HK-2 (cell line): ENCODE results near the gene DOK7.

Experiments
- DNase-seq: peaks from one replicate; pipeline ENCODE4 v3.0.0-alpha.2; 2018; ENCODE audit not compliant: unreplicated experiment

DOK7 gene

DNA sequence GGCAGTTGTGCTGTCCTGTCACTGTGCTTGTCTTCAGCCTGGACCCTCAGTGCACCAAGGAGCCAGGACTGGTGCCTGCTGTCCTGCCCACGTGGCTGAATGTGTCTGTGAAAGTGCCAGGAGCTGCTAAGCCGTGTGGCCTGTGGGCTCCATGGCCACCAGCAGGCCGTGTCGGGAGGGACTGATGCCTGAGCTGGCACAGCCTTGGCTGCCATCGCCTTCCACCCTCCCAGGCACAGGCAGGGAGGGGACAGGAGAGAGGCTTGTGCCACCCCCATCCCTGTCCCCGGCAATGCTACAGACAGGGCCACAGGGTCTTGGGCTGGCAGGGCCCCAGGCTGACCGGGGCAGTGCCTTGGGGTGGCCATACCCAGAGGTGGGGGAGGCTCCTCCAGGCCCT lies 24.8 kb downstream of the DOK7 start:
- no peak for DNase-seq

DNA sequence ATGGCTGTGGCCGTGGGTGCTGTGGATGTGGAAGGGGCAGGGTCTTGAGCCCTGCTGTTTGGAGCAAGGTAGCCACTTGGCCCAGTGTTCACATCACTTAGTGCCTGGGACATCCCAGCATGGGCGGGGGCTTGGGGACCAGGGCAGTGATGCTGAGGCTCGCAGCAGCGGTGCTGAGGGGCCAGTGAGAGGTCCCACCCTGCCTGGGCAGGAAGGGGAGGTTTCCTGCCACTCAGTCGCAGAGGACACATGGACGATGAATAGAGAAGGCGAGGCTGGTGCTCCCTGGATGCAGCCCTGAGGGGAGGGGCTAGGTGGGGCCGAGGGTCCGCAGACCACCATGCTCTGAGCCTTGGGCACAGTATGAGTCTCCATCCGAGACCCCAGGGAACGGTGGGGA lies 25.7 kb downstream of the DOK7 start:
- DNase-seq, result no peak

DNA sequence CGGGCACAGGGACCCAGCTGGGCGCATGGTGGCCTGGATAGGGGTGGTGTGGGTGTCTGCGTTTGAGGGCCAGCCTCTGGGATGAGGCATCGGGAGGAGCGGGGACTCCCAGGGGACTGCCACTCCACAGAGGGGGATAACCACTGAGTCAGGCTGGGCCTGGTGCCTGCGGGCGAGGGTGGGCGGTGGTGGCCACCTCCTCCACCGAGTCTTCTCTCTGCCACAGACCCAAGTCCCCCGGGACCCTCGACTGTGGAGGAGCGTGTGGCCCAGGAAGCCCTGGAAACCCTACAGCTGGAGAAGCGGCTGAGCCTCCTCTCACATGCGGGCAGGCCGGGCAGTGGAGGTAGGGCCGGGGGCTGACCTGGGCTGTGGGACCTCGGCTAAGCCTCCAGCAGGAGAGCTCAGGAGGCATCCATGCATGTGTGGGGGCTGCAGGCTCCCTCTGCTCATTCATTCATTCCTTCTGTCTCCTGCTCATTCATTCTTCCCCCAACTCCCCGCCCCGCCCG lies 26.4 kb downstream of the DOK7 start:
- DNase-seq, result no peak

DNA sequence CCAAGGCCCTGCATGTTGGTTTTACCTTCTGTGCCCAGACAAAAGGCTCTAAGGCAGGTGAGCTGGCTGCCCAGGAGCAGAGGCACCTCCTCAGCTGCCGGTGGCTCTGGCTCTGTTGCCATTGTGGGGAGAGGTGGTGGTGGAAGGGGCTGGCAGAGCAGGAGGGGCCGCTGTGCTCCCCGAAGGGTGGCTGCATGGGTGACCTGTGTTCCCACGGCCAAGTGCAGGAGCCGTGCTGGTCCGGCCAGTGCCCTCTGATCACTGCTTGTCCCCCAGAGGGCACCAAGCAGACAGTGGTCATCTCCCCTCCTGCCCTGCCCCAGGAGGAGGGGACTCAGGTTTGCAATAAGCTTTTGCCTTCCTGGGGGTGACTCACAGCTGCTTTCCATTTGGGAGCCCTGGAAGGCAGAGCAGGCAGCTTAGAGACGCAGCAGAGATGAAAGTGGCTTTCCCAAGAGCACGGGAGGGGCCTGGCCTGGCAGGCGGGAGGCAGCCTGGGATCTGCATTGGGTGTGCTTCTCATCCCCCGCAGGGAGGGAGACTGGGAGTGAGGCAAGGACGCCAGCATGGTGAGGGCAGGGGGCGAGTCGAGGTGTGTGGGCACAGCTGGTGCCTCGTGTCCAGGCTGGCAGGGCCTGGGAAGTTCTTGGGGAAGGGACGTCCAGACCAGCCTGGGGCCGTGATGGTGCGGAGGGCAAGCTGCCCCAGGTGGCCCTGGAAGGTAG lies 28.7 kb downstream of the DOK7 start:
- no peak for DNase-seq

DNA sequence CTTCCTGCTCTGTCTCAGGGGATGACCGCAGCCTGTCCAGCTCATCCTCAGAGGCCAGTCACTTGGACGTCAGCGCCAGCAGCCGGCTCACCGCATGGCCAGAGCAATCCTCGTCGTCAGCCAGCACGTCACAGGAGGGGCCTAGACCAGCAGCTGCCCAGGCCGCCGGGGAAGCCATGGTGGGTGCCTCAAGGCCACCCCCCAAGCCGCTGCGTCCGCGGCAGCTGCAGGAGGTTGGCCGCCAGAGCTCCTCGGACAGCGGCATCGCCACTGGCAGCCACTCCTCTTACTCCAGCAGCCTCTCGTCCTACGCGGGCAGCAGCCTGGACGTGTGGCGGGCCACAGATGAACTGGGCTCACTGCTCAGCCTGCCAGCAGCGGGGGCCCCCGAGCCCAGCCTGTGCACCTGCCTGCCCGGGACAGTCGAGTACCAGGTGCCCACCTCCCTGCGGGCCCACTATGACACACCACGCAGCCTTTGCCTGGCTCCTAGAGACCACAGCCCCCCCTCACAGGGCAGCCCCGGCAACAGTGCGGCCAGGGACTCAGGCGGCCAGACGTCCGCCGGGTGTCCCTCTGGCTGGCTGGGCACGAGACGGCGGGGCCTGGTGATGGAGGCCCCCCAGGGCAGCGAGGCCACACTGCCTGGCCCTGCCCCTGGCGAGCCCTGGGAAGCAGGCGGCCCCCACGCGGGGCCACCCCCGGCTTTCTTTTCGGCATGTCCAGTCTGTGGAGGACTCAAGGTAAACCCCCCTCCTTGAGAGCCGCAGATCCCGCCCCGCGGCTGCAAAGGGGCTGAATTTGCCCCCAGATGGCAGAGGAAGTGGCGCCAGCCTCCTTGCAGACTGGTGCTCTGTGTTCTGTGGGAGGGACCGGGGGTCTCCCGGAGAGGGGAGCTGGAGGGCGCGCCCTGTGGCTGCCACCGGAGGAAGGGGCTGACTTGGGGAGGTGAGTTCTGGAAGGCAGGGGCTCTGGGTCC lies 29.9 kb downstream of the DOK7 start:
- DNase-seq, result no peak

DNA sequence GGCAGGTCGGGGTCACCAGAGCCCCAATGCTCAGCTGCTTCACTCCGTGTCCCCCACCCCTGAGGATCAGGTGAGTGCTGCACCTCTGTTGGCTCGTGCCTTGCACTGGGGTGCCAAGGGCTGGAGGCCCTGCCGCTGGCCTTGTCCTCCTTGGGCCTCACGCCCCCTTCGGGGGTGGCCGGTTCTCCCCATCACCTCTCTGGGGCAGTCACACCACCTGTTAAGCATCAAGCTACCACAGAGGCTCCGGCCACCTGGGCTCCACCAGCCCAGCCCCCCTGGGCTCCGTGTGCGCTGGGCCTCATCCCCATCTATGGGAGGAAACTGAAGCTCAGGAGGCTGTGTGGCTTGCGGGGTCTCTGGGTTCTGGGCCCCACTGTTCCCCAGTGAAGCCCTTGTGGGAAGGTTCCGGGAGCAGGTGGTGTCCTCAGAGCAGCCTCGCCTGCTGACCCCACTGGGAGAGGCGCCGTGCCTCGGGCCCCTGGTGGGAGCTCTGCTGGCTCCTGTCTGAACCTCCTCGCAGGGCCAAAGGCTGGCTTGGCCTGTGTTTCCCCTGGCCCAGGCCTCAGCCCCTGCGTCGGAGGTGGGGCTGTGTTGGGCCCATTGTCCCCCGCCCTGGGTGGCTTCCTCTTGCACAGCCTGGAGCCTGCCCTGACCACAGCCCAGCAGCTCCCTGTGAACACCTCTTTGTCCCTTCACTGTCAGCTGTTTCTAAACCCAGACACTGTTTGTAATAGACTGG lies 30.8 kb downstream of the DOK7 start:
- DNase-seq, result no peak

DNA sequence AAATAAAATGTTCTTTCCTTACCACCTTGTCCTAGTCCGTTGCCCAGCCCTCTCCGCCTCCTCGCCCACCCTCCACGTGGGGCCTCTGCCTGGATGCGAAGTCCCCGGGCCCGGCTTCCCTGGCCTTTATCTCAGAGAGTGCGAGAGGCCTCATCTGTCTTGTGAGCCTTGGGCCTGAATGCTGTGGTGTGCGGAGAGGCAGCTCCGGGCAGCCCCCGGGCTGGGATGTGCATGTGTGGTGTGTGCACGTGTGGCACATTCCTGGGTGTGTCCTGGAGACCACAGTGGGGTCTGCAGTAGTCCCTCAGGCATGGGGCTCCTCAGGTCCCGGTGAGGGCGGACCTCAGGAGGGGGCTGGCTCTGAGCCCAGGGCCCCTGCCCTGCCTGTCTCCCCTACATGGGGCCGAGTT lies 31.4 kb downstream of the DOK7 start:
- no peak for DNase-seq

DNA sequence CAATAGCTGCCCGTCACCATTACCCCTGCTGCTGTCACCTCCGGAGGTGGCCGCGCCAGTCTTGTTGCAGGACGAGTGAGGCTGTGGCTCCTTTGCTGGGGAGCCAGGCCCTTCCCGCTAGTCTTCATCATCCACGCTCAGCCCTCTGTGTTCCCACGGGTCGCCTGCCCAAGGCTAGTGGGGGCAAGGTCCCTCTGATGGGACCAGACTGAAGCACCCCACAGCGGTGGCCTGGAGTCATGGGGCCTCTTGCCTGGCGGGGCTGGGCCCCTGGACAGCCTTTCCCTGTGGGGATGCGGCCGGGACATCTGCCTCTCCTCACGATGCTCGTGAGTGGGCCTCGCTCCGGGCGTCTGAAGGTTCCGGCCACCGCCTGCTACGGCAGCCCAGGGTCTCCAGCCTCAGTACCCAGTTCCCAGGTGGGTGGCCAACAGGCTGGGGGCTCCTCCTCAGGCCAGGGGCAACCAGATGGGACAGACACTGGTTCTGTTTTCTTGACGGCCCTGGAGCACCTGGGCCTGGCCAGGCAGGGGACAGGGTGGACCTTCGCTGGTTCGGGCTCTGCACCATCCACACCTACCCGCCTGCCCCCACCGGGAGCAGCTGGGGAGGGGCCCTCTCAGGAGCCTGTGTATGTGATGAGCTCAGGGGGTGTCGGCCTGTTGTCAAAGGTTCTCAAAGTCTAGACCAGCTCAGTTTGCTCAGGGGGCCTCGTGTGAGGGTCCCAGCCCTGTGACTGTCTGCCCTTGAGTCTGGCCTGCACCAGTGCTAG lies 32.3 kb downstream of the DOK7 start:
- DNase-seq, result no peak

DNA sequence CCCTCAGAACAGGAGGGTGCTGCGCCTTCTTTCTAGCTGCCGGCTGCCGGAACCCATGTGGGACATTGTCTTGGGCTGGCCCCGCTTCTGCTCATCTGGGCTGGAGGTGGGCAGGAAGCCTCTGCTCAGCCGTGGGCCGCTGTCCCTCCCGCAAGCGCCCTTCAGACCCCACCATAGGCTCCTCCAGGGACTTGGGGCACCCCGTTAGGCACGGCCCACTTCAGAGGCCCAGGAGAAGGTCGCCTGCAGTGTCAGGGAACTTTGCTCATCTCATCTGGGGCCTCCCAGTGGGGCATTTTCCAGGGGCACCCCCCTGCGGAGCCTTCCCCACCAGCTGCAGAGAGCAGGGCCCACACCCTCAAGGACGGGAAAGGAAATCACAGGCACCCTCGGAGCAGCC lies 32.9 kb downstream of the DOK7 start:
- no peak for DNase-seq

DNA sequence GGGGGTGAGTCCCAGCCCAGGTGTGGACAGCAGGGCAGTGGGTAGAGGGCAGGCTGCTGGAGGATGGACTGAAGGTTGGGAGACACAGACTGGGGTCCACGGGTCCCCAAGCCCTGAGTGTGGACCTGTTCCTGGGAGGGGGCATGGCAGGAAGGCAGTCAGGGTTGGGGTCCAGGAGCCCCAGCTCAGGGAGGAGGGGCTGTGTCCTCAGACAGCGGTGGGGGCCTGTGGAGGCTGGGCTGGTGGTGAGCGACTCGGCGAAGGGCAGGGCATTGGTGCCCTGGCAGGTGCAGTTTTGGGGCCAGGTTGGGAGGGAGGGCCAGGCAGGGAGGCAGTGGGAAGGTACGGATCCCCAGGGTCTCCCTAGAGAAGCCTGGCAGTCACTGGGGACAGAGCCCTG lies 34.0 kb downstream of the DOK7 start:
- DNase-seq, result no peak

DNA sequence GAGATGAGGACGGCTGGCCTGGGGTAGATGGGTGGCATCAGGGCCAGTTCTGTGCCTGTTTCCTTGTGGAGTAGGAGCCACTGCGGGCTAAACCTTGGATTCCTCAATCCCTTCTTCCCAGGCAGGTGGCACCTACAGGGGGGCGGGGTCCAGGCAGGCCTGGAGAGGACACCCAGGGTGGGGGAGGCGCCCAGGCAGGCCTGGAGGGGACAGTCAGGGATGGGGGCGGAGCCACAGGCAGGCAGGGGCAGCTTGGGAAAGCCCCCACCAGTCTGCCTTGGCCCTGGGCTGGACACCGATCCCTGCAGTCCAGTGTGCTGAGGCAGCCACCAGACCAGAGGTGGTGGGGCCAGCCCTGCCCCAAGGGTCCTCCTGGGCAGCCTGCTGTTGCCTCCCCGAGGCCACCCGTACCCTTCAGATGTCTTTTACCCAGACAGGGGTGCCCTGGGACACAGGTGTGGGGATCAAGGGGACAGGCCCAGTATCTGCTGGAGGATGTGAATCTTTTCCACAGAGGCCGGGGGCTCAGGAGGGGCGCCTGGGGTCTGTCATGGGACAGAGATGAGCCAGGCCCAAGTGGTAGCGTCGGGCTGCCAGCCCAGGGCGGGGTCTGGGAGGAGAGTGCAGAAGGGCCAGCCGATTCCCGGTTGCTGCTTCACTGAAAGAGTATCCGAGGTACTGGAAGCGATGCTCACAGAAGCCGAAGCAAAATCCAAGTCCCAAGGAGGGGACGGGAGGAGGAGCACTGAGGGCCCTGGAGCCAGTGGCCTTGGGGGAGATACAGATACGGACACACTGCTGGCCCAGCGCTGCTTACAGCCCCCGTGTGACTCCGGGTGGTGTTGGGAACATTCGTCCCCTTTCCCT lies 34.6 kb downstream of the DOK7 start:
- DNase-seq, result no peak

DNA sequence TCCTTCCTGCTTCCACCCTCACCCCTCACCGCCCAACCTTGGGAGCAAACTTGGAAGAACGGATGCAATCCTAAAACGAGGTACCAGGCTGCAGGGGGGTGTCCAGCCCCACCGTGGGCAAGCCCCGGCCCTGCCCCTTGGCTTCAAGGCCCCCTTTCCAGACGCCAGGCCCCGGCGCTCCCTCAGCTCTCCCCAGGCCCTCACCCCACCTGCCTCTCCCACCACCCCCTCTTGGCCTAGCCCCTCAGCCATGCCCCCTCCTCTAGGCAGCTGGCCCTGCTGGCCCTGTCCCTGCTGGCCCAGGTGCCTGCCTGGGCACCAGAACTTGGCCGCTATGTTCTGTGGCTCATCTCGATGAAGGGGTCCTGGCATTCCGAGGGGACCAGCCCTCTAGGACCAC lies 35.3 kb downstream of the DOK7 start:
- DNase-seq, result no peak

DNA sequence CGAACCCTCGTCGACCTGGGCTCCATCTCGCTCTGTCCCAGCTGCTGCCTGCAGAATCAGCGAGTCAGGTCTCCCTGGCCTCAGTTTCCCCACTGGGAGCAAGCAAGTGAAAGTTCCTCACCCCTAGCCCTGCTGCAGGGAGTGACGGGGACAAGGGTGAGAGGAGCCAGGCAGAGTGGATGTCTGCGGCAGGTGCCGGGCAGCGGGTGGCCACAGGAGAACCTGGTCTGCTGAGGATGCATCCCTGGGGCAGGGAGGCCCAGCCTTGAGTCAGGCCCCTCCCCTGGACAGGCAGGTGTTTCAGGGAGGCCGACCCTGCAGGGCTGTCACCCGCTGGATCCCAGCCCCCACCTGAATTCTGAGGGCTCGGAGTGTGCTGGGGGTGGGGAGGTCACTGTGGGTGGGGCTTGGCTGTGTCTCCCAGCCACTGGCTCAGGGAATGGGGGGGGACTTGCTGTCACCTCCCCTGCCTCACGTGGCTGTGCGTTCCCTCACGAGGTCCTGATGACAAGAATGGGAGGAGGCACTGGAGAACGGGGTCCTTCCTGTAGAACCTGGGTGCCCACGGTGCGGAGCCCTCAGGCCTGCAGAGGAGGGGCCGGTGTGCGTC lies 35.9 kb downstream of the DOK7 start:
- DNase-seq, result no peak

DNA sequence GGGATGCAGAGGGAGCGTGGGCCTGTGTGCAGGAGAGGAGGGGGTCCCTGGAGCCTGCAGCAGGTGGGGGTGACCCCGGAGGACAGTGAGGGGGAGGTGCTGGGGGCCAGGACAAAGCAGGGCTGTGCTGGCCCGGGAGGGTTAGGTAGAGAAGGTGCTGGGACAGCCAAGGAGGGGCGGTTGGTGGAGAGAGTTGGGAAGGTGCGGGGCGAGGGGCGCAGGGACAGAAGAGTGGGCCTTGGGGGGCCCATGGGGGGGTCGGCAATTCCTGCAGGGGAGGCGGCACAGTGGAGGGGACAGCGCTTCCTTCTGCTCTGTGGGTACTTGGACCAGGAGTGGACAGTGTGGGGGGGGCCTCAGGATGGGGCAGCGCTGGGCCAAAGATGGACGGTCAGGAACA lies 36.6 kb downstream of the DOK7 start:
- no peak for DNase-seq

DNA sequence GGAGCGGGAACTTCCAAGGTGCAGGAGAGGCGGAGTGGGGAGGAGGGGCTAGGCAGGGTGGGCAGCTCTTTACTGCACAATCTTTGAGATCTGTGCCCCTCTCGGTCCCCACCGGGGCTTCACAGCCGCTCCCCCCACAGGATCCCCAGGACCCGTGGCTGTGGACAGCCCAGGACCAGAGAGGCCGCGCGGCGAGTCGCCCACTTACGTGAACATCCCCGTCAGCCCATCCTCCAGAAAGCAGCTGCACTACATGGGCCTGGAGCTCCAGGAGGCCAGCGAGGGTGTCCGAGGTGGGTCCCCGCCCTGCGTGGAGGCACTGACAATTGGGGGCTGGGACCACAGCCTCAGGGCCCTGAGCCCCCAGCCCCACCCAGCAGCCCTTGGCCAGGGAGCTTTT lies 37.0 kb downstream of the DOK7 start:
- DNase-seq, result no peak

DNA sequence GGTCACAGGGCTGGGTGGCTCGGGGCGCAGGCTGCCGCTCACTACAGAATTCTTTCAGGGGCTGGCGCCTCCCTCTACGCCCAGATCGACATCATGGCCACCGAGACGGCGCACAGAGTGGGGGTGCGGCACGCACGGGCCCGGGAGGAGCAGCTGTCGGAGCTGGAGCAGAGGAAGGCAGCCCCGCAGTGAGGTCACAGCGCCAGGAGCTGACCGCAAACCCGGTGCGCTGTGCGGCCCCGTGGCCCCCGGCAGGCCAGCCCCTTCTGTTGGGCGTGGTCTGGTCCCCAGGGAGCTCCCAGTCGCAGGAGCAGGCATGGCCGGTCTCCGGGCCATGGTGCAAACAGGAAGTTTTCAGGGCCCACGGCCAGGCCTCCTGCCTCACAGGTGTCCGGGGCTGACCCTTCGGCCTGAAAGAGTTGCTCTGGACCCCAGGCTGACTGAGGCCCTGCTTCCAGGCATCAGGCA lies 37.6 kb downstream of the DOK7 start:
- no peak for DNase-seq

DNA sequence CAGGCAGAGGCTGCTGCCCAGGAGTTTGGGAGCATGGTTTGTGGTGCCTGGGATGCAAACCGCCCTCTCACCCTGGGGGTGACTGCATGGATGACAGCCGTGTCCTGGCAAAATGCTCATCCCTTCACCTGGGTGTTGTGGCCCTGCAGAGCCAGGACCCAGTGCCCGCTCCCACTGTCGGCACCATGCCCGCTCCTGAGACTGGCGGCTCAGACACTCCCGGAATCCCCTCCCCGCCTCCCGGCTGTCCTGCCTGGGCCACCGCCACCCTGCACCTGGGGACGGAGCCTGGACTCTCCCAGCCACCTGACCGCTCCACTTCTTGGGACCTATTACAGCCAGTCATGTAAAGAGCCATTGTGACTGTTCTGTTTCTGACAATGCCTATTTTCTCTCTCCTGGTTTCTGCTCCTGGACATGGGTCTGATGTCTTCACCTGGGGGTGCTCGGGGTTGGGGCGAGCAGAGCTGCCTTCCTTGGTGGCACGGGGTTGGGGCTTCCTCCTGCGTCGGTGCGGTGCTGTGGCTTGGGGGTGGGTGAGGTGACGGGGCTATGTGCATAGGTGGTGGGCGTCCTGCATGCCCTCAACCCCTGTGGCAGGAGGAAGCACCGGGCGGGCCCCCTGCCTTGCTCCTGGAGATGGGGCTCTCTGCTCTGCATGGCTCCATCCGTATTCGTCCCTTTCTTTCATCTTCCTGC lies 38.2 kb downstream of the DOK7 start:
- DNase-seq, result no peak

DNA sequence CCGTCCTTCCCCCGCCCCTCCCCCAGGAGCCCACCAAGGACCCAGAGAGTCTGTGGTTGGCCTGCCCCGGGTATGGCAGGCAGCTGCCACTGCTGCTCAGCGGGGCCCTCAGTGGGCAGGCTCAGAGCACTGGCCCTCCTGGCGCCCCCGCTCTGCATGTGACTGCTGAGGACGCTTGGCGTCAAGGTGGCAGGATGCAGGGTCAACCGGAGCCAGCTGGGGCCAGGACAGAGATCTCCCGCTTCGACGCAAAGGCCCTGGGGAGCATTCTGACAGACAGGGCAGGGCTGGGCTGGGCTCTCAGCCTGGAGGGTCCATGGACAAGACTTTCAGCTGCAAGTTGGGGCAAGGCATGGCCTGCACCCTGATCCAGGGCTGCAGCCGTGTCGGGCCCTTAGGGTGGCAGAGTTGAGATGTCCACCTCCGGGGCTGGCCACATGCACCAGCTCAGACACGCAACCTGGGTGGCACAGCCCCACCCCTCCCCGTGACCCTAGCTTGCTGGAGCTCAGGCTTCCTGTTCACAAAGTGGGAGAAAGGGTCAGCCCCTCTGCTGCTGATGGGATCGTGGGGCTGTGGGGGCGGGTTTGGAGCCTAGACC lies 38.8 kb downstream of the DOK7 start:
- no peak for DNase-seq
